A673 (cell line): ENCODE results near the gene WRAP53. TPM values are rescaled to one million over a fixed set of nuclear protein-coding genes. Genes with fewer than 3 reads are reported as not detected.

ENCODE experiments used
- BruUV-seq: library from RNA; stranded (reverse); fragments of 400-500 nt; replicated peaks from 2 replicates; lab custom pipeline; 2021; lab: Mats Ljungman, UMichigan
- CTCF ChIA-PET: fragments of 300-600 bp; sonication (Branson Sonifier 250); formaldehyde crosslinking; loops from one replicate; lab custom pipeline; 2022; ENCODE audit warnings: antibody characterized with exemption; lab: Charles Lee
- POLR2A ChIA-PET: fragments of 300-600 bp; sonication (Branson Sonifier 250); formaldehyde crosslinking; loops from one replicate; lab custom pipeline; 2022; ENCODE audit warnings: antibody characterized with exemption; ENCODE audit not compliant: low non-redundant PET; lab: Charles Lee
- DNase-seq: peaks from one replicate; pipeline ENCODE4 v3.0.0-alpha.2; 2015; ENCODE audit warnings: low spot score
- H3K27ac ChIP-seq: fragments of 200-600 bp; sonication (generic); 2 replicates; pipeline ENCODE4 v1.5.1; 2016; ENCODE audit warnings: mixed run types, low read depth, mild to moderate bottlenecking, mixed read lengths, antibody characterized with exemption, low read length; ENCODE audit not compliant: poor library complexity, severe bottlenecking
- H3K27me3 ChIP-seq: fragments of 200-600 bp; sonication (generic); replicated peaks from 2 replicates; pipeline ENCODE4 v1.6.1; 2017; ENCODE audit warnings: mixed run types, low read depth, mild to moderate bottlenecking, mixed read lengths, antibody characterized with exemption, low read length; ENCODE audit not compliant: insufficient read depth, poor library complexity
- H3K36me3 ChIP-seq: fragments of 200-600 bp; sonication (generic); 2 replicates; pipeline ENCODE4 v1.6.1; 2016; ENCODE audit warnings: mixed run types, mild to moderate bottlenecking, mixed read lengths, antibody characterized with exemption, low read length; ENCODE audit not compliant: insufficient read depth, poor library complexity, severe bottlenecking
- H3K4me1 ChIP-seq: fragments of 200-600 bp; sonication (generic); 2 replicates; pipeline ENCODE4 v1.6.1; 2017; ENCODE audit warnings: mixed run types, mild to moderate bottlenecking, mixed read lengths, antibody characterized with exemption, low read length; ENCODE audit not compliant: insufficient read depth, poor library complexity, severe bottlenecking
- H3K4me3 ChIP-seq: fragments of 200-600 bp; sonication (generic); 2 replicates; pipeline ENCODE4 v1.5.1; 2016; ENCODE audit warnings: low read depth, mixed run types, mild to moderate bottlenecking, mixed read lengths, low read length; ENCODE audit not compliant: poor library complexity, severe bottlenecking
- H3K9me3 ChIP-seq: fragments of 200-600 bp; sonication (generic); 2 replicates; pipeline ENCODE4 v1.6.1; 2016; ENCODE audit warnings: mixed run types, low read depth, mild to moderate bottlenecking, mixed read lengths, antibody characterized with exemption, low read length; ENCODE audit not compliant: poor library complexity, severe bottlenecking
- EZH2 ChIP-seq: fragments of 200-600 bp; sonication (generic); IDR thresholded peaks from 2 replicates; pipeline ENCODE4 v1.6.1; 2017; ENCODE audit warnings: borderline replicate concordance, low read depth, mild to moderate bottlenecking, mixed read lengths, antibody characterized with exemption, low read length; ENCODE audit not compliant: poor library complexity, severe bottlenecking
- intact Hi-C: fragments of 100-400 bp; cut with micrococcal nuclease; formaldehyde crosslinking; loops from one replicate; pipeline ENCODE4 v1.10.0; 2022; ENCODE audit not compliant: unreplicated experiment
- total RNA-seq: library from RNA; stranded (reverse); gene quantifications from 2 replicates; pipeline ENCODE4 v1.2.3, GENCODE V29; 2021
- TF ChIP-seq, protein P1 (sequence below): fragments of 300-800, 200-600 bp; sonication (generic); conservative IDR thresholded peaks from 2 replicates; pipeline ENCODE4 v1.5.1; 2017; ENCODE audit warnings: low read depth, mild to moderate bottlenecking, antibody characterized with exemption, low read length, moderate library complexity, mixed read lengths

The WRAP53 gene
- total RNA-seq, 1 experiment from 2014 or later: 42.2 TPM

DNA sequence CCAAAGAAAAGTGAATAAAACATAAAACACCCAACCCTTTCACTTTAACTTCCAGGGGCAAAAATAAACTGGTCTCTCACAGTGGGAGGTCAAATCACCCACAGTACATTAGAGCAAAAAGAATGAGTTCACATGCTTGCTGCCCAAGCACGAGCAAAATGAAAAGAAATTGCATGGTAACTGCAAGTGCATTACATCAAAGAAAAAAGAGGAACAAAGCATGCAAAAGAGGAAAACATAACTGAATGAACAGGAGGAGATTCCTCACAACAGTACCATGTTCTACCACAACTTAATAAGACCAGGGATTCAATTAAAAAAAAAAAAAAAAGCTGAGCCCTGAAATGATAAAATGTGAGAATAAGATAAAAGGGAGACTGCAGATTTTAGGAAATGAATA, 41.5 kb downstream of the WRAP53 start:
- ChIA-PET CTCF (no interaction called here), POLR2A (interaction anchor here (0.5 kb wide), 1 partner anchor 96 kb away, joined by 5 read pairs; no protein-coding TSS in a partner anchor)
- no peak for TF ChIP-seq EZH2
- no peaks in the 10 kb centered on the region for H3K9me3 ChIP-seq
- H3K27me3 ChIP-seq: no peaks in the 10 kb centered on the region
- no peaks in the 10 kb centered on the region for H3K36me3 ChIP-seq
- H3K4me1 ChIP-seq: no peaks in the 10 kb centered on the region
- intact Hi-C loops: no loop called here
- no peak for DNase-seq
- no peak overlapping the region for H3K27ac ChIP-seq
- H3K4me3 ChIP-seq: no peak overlapping the region
- no TSS peak for BruUV-seq

GRCh38 chr17:7732981-7733539, 44.8 kb downstream of the WRAP53 start:
- ChIA-PET POLR2A (interaction anchor here (0.5 kb wide), 1 partner anchor 192 kb away, joined by 3 read pairs; no protein-coding TSS in a partner anchor), CTCF (no interaction called here)
- no peak for DNase-seq
- H3K9me3 ChIP-seq: no peaks in the 10 kb centered on the region
- H3K27me3 ChIP-seq: no peaks in the 10 kb centered on the region
- no peaks in the 10 kb centered on the region for H3K4me1 ChIP-seq
- BruUV-seq: no TSS peak
- TF ChIP-seq, protein P1, sequence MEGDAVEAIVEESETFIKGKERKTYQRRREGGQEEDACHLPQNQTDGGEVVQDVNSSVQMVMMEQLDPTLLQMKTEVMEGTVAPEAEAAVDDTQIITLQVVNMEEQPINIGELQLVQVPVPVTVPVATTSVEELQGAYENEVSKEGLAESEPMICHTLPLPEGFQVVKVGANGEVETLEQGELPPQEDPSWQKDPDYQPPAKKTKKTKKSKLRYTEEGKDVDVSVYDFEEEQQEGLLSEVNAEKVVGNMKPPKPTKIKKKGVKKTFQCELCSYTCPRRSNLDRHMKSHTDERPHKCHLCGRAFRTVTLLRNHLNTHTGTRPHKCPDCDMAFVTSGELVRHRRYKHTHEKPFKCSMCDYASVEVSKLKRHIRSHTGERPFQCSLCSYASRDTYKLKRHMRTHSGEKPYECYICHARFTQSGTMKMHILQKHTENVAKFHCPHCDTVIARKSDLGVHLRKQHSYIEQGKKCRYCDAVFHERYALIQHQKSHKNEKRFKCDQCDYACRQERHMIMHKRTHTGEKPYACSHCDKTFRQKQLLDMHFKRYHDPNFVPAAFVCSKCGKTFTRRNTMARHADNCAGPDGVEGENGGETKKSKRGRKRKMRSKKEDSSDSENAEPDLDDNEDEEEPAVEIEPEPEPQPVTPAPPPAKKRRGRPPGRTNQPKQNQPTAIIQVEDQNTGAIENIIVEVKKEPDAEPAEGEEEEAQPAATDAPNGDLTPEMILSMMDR: no peak
- no peak for TF ChIP-seq EZH2
- H3K36me3 ChIP-seq: no peaks in the 10 kb centered on the region
- no peak overlapping the region for H3K27ac ChIP-seq
- intact Hi-C loops: no loop called here
- H3K4me3 ChIP-seq: no peak overlapping the region

DNA sequence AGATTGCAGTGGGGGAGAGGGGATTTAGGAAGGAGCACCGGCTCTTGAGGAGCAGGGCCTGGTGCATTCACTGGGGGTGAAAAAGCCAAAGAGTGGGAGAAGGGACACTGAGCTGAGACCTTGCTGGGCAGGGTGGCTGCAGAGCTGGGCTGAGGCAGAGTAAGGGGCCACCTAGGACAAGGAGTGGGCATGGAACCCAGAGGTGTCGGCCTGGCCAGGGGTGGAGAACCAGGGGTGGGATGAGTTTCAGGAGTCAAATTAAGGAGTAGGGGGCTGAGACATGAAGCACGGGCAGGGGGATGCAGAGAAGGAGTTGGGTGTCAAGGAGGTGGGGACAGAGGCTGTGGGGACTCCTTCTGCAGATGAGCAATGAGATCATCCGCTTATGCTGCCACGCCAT, 49.3 kb downstream of the WRAP53 start:
- DNase-seq: no peak
- H3K4me3 ChIP-seq: no peak overlapping the region
- intact Hi-C loops: no loop called here
- H3K27ac ChIP-seq: no peak overlapping the region
- peaks cover 3% of the 10 kb centered on the region for H3K4me1 ChIP-seq
- CTCF ChIA-PET: no interaction called here
- H3K36me3 ChIP-seq: no peaks in the 10 kb centered on the region
- no peaks in the 10 kb centered on the region for H3K9me3 ChIP-seq
- peaks cover 8% of the 10 kb centered on the region for H3K27me3 ChIP-seq
- BruUV-seq: no TSS peak
- TF ChIP-seq EZH2: no peak
- TF ChIP-seq, protein P1: no peak
- POLR2A ChIA-PET: no interaction called here
